ENCODE data around the gene VAPB. TPM values are rescaled to one million over a fixed set of nuclear protein-coding genes. Genes with fewer than 3 reads are reported as not detected.

Gene VAPB
- total RNA-seq, 1 donor from 2014 or later: 61.5 TPM

GRCh38 chr20:58449681-58450221 is 60.7 kb downstream of the VAPB start:
- H3K27me3 Mint-ChIP-seq (ENCODE audit: low read depth, unreplicated experiment): no peaks in the 10 kb centered on the region
- no peak overlapping the region for H3K4me2 ChIP-seq (ENCODE audit: low read length)
- peaks cover 6% of the 10 kb centered on the region for H3K36me3 Mint-ChIP-seq (ENCODE audit: low read depth, unreplicated experiment)
- H3K79me2 ChIP-seq (ENCODE audit: insufficient read depth, low read length): no peaks in the 10 kb centered on the region
- peaks cover 2% of the 10 kb centered on the region for H3K9me3 Mint-ChIP-seq (ENCODE audit: unreplicated experiment)
- H3K9ac ChIP-seq (ENCODE audit: low read length): no peak overlapping the region
- DNase-seq (ENCODE audit: low read depth) (no peak), FAIRE-seq (no peak)
- H3K4me3 Mint-ChIP-seq (ENCODE audit: unreplicated experiment): no peak overlapping the region
- H3K4me1 Mint-ChIP-seq (ENCODE audit: low read depth, unreplicated experiment): peaks cover 3% of the 10 kb centered on the region
- peaks cover 14% of the 10 kb centered on the region for H4K20me1 ChIP-seq (ENCODE audit: insufficient read depth, low read length)
- no peak overlapping the region for H3K27ac ChIP-seq (ENCODE audit: low read depth, low read length)
- TF ChIP-seq CTCF (IDR thresholded peaks at IDR 0.05; ENCODE audit: insufficient read depth, low read depth, low read length) (no peak), EZH2 (IDR thresholded peaks at IDR 0.05; ENCODE audit: insufficient read depth, low read length) (no peak)
- H3K4me3 ChIP-seq (ENCODE audit: insufficient read depth, low read depth, low read length): no peak overlapping the region
- no peaks in the 10 kb centered on the region for H3K27me3 ChIP-seq (ENCODE audit: insufficient read depth, low read length)
- no peaks in the 10 kb centered on the region for H3K9me3 ChIP-seq (ENCODE audit: insufficient read depth, low read depth, low read length)
- no peaks in the 10 kb centered on the region for H3K4me1 ChIP-seq (ENCODE audit: insufficient read depth, low read length)
- H2AFZ ChIP-seq (ENCODE audit: low read depth, low read length): no peak overlapping the region
- H3K27ac Mint-ChIP-seq (ENCODE audit: unreplicated experiment): no peak overlapping the region
- H3K36me3 ChIP-seq (ENCODE audit: insufficient read depth, low read length): peaks cover 6% of the 10 kb centered on the region

DNA sequence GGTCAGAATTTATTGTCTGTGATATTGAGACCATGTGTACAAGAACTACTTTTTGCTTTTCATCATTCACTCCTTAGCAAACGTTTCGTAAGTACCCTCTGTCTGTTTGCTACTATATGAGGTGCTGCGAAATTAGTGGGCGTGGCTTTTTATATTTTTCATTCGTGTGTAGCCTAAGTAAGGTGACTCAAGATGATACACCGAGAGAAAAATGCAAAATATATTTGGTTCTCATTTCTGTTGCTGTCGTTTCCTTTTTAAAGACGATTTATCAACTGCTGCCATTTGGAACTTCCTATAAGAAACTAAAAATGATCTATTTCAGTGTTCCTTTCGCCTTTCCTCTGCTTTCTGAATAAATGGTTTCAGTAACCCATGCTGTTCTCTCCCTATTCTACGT is 61.2 kb downstream of the VAPB start:
- peaks cover 5% of the 10 kb centered on the region for H3K36me3 Mint-ChIP-seq (ENCODE audit: low read depth, unreplicated experiment)
- Histone ChIP-seq H3K36me3 (ENCODE audit: insufficient read depth, low read length) (peaks cover 5% of the 10 kb centered on the region), H3K27me3 (ENCODE audit: insufficient read depth, low read length) (no peaks in the 10 kb centered on the region), H3K4me2 (ENCODE audit: low read length) (no peak overlapping the region), H4K20me1 (ENCODE audit: insufficient read depth, low read length) (peaks cover 14% of the 10 kb centered on the region), H3K9ac (ENCODE audit: low read length) (no peak overlapping the region), H3K27ac (ENCODE audit: low read depth, low read length) (no peak overlapping the region), H3K4me3 (ENCODE audit: insufficient read depth, low read depth, low read length) (no peak overlapping the region), H3K79me2 (ENCODE audit: insufficient read depth, low read length) (no peaks in the 10 kb centered on the region), H3K9me3 (ENCODE audit: insufficient read depth, low read depth, low read length) (no peaks in the 10 kb centered on the region), H3K4me1 (ENCODE audit: insufficient read depth, low read length) (no peaks in the 10 kb centered on the region), H2AFZ (ENCODE audit: low read depth, low read length) (no peak overlapping the region)
- H3K27ac Mint-ChIP-seq (ENCODE audit: unreplicated experiment): no peak overlapping the region
- no peak overlapping the region for H3K4me3 Mint-ChIP-seq (ENCODE audit: unreplicated experiment)
- no peaks in the 10 kb centered on the region for H3K27me3 Mint-ChIP-seq (ENCODE audit: low read depth, unreplicated experiment)
- no peak for DNase-seq (ENCODE audit: low read depth)
- FAIRE-seq: no peak
- peaks cover 4% of the 10 kb centered on the region for H3K9me3 Mint-ChIP-seq (ENCODE audit: unreplicated experiment)
- peaks cover 3% of the 10 kb centered on the region for H3K4me1 Mint-ChIP-seq (ENCODE audit: low read depth, unreplicated experiment)
- TF ChIP-seq CTCF (IDR thresholded peaks at IDR 0.05; ENCODE audit: insufficient read depth, low read depth, low read length): no peak
- no peak for TF ChIP-seq EZH2 (IDR thresholded peaks at IDR 0.05; ENCODE audit: insufficient read depth, low read length)

GRCh38 chr20:58452667-58453255 is 63.7 kb downstream of the VAPB start:
- Histone ChIP-seq H3K27me3 (ENCODE audit: insufficient read depth, low read length) (no peaks in the 10 kb centered on the region), H3K4me3 (ENCODE audit: insufficient read depth, low read depth, low read length) (no peak overlapping the region), H3K4me1 (ENCODE audit: insufficient read depth, low read length) (peaks cover 8% of the 10 kb centered on the region), H3K9me3 (ENCODE audit: insufficient read depth, low read depth, low read length) (no peaks in the 10 kb centered on the region), H3K27ac (ENCODE audit: low read depth, low read length) (no peak overlapping the region), H4K20me1 (ENCODE audit: insufficient read depth, low read length) (peaks cover 5% of the 10 kb centered on the region), H3K4me2 (ENCODE audit: low read length) (no peak overlapping the region), H3K79me2 (ENCODE audit: insufficient read depth, low read length) (no peaks in the 10 kb centered on the region), H3K36me3 (ENCODE audit: insufficient read depth, low read length) (no peaks in the 10 kb centered on the region), H2AFZ (ENCODE audit: low read depth, low read length) (no peak overlapping the region), H3K9ac (ENCODE audit: low read length) (no peak overlapping the region)
- H3K27me3 Mint-ChIP-seq (ENCODE audit: low read depth, unreplicated experiment): no peaks in the 10 kb centered on the region
- TF ChIP-seq EZH2 (IDR thresholded peaks at IDR 0.05; ENCODE audit: insufficient read depth, low read length): no peak
- TF ChIP-seq CTCF (IDR thresholded peaks at IDR 0.05; ENCODE audit: insufficient read depth, low read depth, low read length): no peak
- FAIRE-seq: no peak
- DNase-seq (ENCODE audit: low read depth): no peak
- H3K4me1 Mint-ChIP-seq (ENCODE audit: low read depth, unreplicated experiment): peaks cover 14% of the 10 kb centered on the region
- peaks cover 6% of the 10 kb centered on the region for H3K36me3 Mint-ChIP-seq (ENCODE audit: low read depth, unreplicated experiment)
- H3K9me3 Mint-ChIP-seq (ENCODE audit: unreplicated experiment): peaks cover 4% of the 10 kb centered on the region
- H3K27ac Mint-ChIP-seq (ENCODE audit: unreplicated experiment): no peak overlapping the region
- H3K4me3 Mint-ChIP-seq (ENCODE audit: unreplicated experiment): no peak overlapping the region
